Ectodermal cell (in vitro differentiated cells): ENCODE data around the gene FCER1A.
"Not testable (repeated sequence)": the region's sequence is repeated elsewhere in the genome, so short reads cannot be mapped to it uniquely, and the experiment has no call there.

Experiments
- H3K27ac ChIP-seq: 2 replicates; pipeline ENCODE4 v1.7.0; 2013; ENCODE audit warnings: mild to moderate bottlenecking, low read depth, low read length; ENCODE audit not compliant: insufficient read depth, poor library complexity, severe bottlenecking
- H3K27me3 ChIP-seq: 2 replicates; pipeline ENCODE4 v1.7.0; 2013; ENCODE audit warnings: mild to moderate bottlenecking, low read length; ENCODE audit not compliant: insufficient read depth, control insufficient read depth, poor library complexity, severe bottlenecking
- H3K36me3 ChIP-seq: one replicate; pipeline ENCODE4 v1.7.0; 2013; ENCODE audit warnings: low read length; ENCODE audit not compliant: control insufficient read depth, insufficient read depth
- H3K4me1 ChIP-seq: one replicate; pipeline ENCODE4 v1.7.0; 2013; ENCODE audit warnings: low read length; ENCODE audit not compliant: control insufficient read depth, insufficient read depth
- H3K4me3 ChIP-seq: 2 replicates; pipeline ENCODE4 v1.7.0; 2013; ENCODE audit warnings: low read depth, low read length, control low read depth; ENCODE audit not compliant: insufficient read depth
- H3K9me3 ChIP-seq: 2 replicates; pipeline ENCODE4 v1.7.0; 2013; ENCODE audit warnings: mild to moderate bottlenecking, low read length, moderate library complexity; ENCODE audit not compliant: control insufficient read depth
- WGBS, 2 experiments: methylation state at CpG; one replicate each; pipeline ENCODE4 v1.1.7; 2013; ENCODE audit warnings: missing lambda C conversion rate in 2 of 2; 5-methylcytosine and 5-hydroxymethylcytosine counted together

FCER1A gene

DNA sequence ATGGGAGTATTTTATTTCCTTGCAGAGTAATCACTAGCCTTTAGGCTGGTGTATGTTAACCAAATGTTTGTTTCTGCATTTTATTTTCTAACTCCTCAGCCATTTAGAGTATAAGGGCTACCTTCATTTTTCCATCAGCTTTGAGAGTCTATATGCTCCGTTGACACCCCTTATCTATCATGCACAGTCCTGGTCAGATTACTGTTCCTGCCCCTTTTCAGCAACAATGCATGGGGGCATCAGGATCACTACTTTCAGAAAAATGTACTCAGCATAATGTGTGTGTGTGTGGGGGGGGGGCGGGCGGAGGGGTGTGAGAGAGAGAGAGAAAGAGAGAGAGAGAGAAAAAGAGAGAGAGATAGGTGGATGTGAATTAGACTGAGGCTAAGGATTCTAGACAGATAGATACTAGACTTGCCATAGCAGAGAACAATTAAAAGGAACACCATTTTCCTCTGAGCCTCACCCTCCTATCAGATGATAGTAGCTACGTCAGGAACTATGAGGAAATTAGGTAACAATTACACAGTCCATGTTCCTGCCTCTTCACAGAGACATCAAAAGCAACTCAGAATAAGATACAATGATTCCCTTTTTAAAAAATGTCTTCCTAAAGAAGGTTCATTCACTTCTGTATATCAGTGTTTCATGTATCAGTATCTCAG, 40.8 kb downstream of the FCER1A start:
- Histone ChIP-seq H3K36me3 (no peaks in the 10 kb centered on the region), H3K9me3 (no peaks in the 10 kb centered on the region), H3K27ac (no peak overlapping the region), H3K27me3 (no peaks in the 10 kb centered on the region), H3K4me1 (no peaks in the 10 kb centered on the region), H3K4me3 (no peak overlapping the region)
- 94 to 95% methylated on average over 4 of the region's 4 CpGs for WGBS, 2 experiments

DNA sequence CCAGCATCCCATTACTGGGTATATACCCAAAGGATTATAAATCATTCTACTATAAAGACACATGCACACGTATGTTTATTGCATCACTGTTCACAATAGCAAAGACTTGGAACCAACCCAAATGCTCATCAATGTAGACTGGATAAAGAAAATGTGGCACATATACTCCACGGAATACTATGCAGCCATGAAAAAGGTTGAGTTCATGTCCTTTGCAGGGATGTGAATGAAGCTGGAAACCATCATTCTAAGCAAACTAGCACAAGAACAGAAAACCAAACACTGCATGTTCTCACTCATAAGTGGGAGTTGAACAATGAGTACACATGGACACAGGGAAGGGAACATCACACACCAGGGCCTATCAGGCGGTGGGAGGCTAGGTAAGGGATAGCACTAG, 47.2 kb downstream of the FCER1A start:
- not testable (repeated sequence) for H3K4me1 ChIP-seq, H3K36me3 ChIP-seq, H3K27ac ChIP-seq, H3K9me3 ChIP-seq, H3K4me3 ChIP-seq, H3K27me3 ChIP-seq
- 89 to 97% methylated on average over 3 of the region's 3 CpGs for WGBS, 2 experiments

DNA sequence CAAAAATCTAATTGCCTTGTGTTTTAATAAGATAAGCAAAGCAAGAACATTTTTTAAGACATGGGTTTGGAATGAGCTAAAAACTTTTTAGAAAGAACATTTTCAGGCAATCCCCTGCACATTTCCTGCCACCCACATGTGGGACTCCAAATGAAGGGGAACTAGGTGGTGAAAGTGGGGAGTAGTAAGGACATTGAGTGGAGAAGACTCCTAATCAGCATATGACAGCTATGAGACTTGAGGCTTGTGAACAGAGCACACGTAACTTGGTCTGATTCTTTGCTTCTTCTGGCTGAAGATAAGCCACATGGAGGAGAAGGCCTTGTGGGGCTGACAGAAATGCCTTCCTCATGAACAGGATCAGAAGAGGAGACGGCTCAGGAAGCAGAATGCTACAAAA, 50.3 kb downstream of the FCER1A start:
- H3K9me3 ChIP-seq, result no peaks in the 10 kb centered on the region
- H3K4me3 ChIP-seq, result no peak overlapping the region
- WGBS, 2 experiments, result 88 to 92% methylated on average over 2 of the region's 2 CpGs

More for the DNA sequence above, 50.3 kb downstream of the FCER1A start:
- Histone ChIP-seq H3K4me1 (no peaks in the 10 kb centered on the region), H3K36me3 (no peaks in the 10 kb centered on the region), H3K27me3 (no peaks in the 10 kb centered on the region), H3K27ac (no peak overlapping the region)
